Measurements from ENCODE around the gene NBPF26. TPM values are rescaled to one million over a fixed set of nuclear protein-coding genes. Genes with fewer than 3 reads are reported as not detected.
"Not testable (repeated sequence)": the region's sequence is repeated elsewhere in the genome, so short reads cannot be mapped to it uniquely, and the experiment has no call there.

Gene NBPF26
- total RNA-seq, 1 experiment from 2014 or later: 13.9 TPM

DNA sequence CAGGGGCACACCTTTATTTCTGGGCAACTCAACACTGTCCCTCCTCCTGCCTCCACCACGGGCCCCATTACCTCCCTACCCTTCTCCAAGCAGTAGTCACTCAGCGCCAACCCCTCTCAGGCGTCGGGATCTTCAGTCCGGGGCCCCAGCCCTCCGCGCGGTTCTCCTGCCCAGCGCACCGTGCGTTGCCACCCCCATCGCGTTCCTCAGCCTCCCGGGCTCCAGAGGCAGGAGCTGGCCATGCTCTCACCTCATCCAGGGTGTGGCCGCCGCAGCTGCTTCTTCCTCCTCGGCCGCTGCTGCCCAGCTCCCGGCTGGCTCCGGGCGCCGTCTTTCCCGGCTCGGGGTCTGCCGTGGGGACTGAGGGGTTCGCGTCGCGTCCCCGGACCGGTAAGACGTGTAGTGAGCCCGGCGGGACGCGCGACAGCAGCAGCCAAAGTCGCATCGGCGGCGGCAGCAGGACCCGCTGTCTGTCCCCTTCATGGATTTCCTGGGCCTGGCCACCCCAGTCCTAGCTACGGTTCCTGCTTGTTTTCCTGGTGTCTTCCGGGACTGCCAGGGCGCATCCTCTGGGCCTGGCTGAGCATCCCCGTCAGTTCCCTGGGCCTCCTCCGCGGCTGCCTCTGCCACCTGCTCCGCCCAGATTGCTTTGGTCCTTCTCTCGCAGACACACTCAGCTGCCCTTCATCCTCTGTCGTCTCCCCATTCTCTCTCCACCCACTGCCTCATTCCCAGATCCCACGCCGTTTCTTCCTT, 22.8 kb upstream of the NBPF26 start:
- DNase-seq: peak in 1 of 2 experiments; percentile 0
- intact Hi-C loops (cut with micrococcal nuclease; ENCODE audit: unreplicated experiment); H3K27me3 Mint-ChIP-seq (ENCODE audit: insufficient read depth, unreplicated experiment); BruUV-seq (replicated peaks); H3K9me3 ChIP-seq; H3K9me3 Mint-ChIP-seq (ENCODE audit: unreplicated experiment); H3K4me1 ChIP-seq; H3K27me3 ChIP-seq (replicated peaks; ENCODE audit: control insufficient read depth, insufficient read depth, low read length); H3K36me3 Mint-ChIP-seq (ENCODE audit: insufficient read depth, unreplicated experiment); H3K4me3 ChIP-seq (ENCODE audit: low read depth, low read length); H3K36me3 ChIP-seq (ENCODE audit: control insufficient read depth, insufficient read depth, low read length); CTCF ChIA-PET; POLR2A ChIA-PET; H3K4me1 Mint-ChIP-seq (ENCODE audit: low read depth, unreplicated experiment); H3K27ac Mint-ChIP-seq (ENCODE audit: unreplicated experiment); H3K4me3 Mint-ChIP-seq (ENCODE audit: unreplicated experiment): not testable (repeated sequence)

DNA sequence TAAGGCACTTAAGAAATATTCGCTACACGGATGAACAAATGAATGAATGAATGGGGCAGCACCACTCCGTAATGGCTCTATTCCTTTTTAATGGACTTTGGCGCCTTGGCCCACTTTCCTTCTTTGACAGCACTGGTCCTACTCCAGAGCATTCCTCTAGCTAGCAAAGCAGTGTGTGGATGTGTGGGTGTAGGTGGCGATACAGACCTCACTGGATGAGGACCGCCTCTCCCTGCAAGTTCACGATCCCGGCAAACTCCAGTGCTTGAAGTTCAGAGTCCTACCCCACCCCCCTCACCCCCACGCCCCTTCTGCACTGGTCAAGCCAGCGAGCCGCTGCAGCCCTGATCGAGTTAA, 409 bp upstream of the NBPF26 start:
- H3K27me3 ChIP-seq (replicated peaks; ENCODE audit: control insufficient read depth, insufficient read depth, low read length); CTCF ChIA-PET; H3K27ac Mint-ChIP-seq (ENCODE audit: unreplicated experiment); H3K4me3 Mint-ChIP-seq (ENCODE audit: unreplicated experiment); H3K4me1 ChIP-seq; H3K36me3 Mint-ChIP-seq (ENCODE audit: insufficient read depth, unreplicated experiment); H3K9me3 Mint-ChIP-seq (ENCODE audit: unreplicated experiment); H3K36me3 ChIP-seq (ENCODE audit: control insufficient read depth, insufficient read depth, low read length); DNase-seq; H3K4me1 Mint-ChIP-seq (ENCODE audit: low read depth, unreplicated experiment); H3K9me3 ChIP-seq; POLR2A ChIA-PET; BruUV-seq (replicated peaks); H3K27me3 Mint-ChIP-seq (ENCODE audit: insufficient read depth, unreplicated experiment); H3K4me3 ChIP-seq (ENCODE audit: low read depth, low read length); intact Hi-C loops (cut with micrococcal nuclease; ENCODE audit: unreplicated experiment): not testable (repeated sequence)

GRCh38 chr1:120724507-120724906, 762 bp downstream of the NBPF26 start:
- BruUV-seq (replicated peaks); H3K4me1 Mint-ChIP-seq (ENCODE audit: low read depth, unreplicated experiment); H3K9me3 ChIP-seq; POLR2A ChIA-PET; H3K27ac Mint-ChIP-seq (ENCODE audit: unreplicated experiment); H3K36me3 ChIP-seq (ENCODE audit: control insufficient read depth, insufficient read depth, low read length); H3K9me3 Mint-ChIP-seq (ENCODE audit: unreplicated experiment); CTCF ChIA-PET; intact Hi-C loops (cut with micrococcal nuclease; ENCODE audit: unreplicated experiment); H3K27me3 Mint-ChIP-seq (ENCODE audit: insufficient read depth, unreplicated experiment); H3K36me3 Mint-ChIP-seq (ENCODE audit: insufficient read depth, unreplicated experiment); H3K27me3 ChIP-seq (replicated peaks; ENCODE audit: control insufficient read depth, insufficient read depth, low read length); H3K4me1 ChIP-seq: not testable (repeated sequence)
- peak overlapping the region; percentile 56 for H3K4me3 Mint-ChIP-seq (ENCODE audit: unreplicated experiment)
- DNase-seq: peak; percentile 12 to 30
- peak overlapping the region; percentile 56 for H3K4me3 ChIP-seq (ENCODE audit: low read depth, low read length)

- H3K9me3 ChIP-seq; H3K27me3 ChIP-seq (replicated peaks; ENCODE audit: control insufficient read depth, insufficient read depth, low read length); H3K36me3 ChIP-seq (ENCODE audit: control insufficient read depth, insufficient read depth, low read length); H3K27ac Mint-ChIP-seq (ENCODE audit: unreplicated experiment); POLR2A ChIA-PET; H3K9me3 Mint-ChIP-seq (ENCODE audit: unreplicated experiment); H3K4me1 ChIP-seq; DNase-seq; CTCF ChIA-PET; H3K36me3 Mint-ChIP-seq (ENCODE audit: insufficient read depth, unreplicated experiment); BruUV-seq (replicated peaks); intact Hi-C loops (cut with micrococcal nuclease; ENCODE audit: unreplicated experiment); H3K4me1 Mint-ChIP-seq (ENCODE audit: low read depth, unreplicated experiment); H3K4me3 Mint-ChIP-seq (ENCODE audit: unreplicated experiment); H3K27me3 Mint-ChIP-seq (ENCODE audit: insufficient read depth, unreplicated experiment); H3K4me3 ChIP-seq (ENCODE audit: low read depth, low read length): not testable (repeated sequence)
Measured at GRCh38 chr1:120728811-120729210, 5.1 kb downstream of the NBPF26 start.

- BruUV-seq (replicated peaks); H3K9me3 Mint-ChIP-seq (ENCODE audit: unreplicated experiment); H3K4me1 Mint-ChIP-seq (ENCODE audit: low read depth, unreplicated experiment); POLR2A ChIA-PET; H3K4me3 ChIP-seq (ENCODE audit: low read depth, low read length); H3K27me3 ChIP-seq (replicated peaks; ENCODE audit: control insufficient read depth, insufficient read depth, low read length); H3K27me3 Mint-ChIP-seq (ENCODE audit: insufficient read depth, unreplicated experiment); H3K9me3 ChIP-seq; H3K4me3 Mint-ChIP-seq (ENCODE audit: unreplicated experiment); H3K4me1 ChIP-seq; CTCF ChIA-PET; H3K36me3 Mint-ChIP-seq (ENCODE audit: insufficient read depth, unreplicated experiment); H3K36me3 ChIP-seq (ENCODE audit: control insufficient read depth, insufficient read depth, low read length); intact Hi-C loops (cut with micrococcal nuclease; ENCODE audit: unreplicated experiment); H3K27ac Mint-ChIP-seq (ENCODE audit: unreplicated experiment); DNase-seq: not testable (repeated sequence)
Measured at GRCh38 chr1:120769090-120769489, 45.3 kb downstream of the NBPF26 start.

DNA sequence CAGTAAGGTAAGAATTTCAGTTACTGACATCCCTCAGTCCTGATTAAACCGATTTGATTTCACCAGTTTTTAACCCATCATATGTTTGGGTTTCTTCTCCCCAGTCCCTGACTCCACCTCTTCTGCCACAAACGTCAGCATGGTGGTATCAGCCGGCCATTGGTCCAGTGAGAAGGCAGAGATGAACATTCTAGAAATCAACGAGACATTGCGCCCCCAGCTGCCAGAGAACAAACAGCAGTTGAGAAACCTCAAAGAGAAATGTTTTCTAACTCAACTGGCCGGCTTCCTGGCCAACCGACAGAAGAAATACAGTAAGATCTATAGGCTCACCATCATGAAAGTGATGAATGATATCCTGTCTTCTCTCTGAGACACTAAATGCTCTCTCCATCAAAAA, 81.7 kb downstream of the NBPF26 start:
- intact Hi-C loops (cut with micrococcal nuclease; ENCODE audit: unreplicated experiment); BruUV-seq (replicated peaks); CTCF ChIA-PET: not testable (repeated sequence)

GRCh38 chr1:120811822-120812221, 88.1 kb downstream of the NBPF26 start:
- CTCF ChIA-PET; H3K36me3 Mint-ChIP-seq (ENCODE audit: insufficient read depth, unreplicated experiment); H3K27me3 Mint-ChIP-seq (ENCODE audit: insufficient read depth, unreplicated experiment); H3K4me3 ChIP-seq (ENCODE audit: low read depth, low read length); H3K9me3 ChIP-seq; H3K27ac Mint-ChIP-seq (ENCODE audit: unreplicated experiment); H3K27me3 ChIP-seq (replicated peaks; ENCODE audit: control insufficient read depth, insufficient read depth, low read length); BruUV-seq (replicated peaks); H3K4me3 Mint-ChIP-seq (ENCODE audit: unreplicated experiment); H3K9me3 Mint-ChIP-seq (ENCODE audit: unreplicated experiment); intact Hi-C loops (cut with micrococcal nuclease; ENCODE audit: unreplicated experiment); H3K4me1 Mint-ChIP-seq (ENCODE audit: low read depth, unreplicated experiment); H3K4me1 ChIP-seq; DNase-seq; POLR2A ChIA-PET; H3K36me3 ChIP-seq (ENCODE audit: control insufficient read depth, insufficient read depth, low read length): not testable (repeated sequence)

More for the DNA sequence above, 81.7 kb downstream of the NBPF26 start:
- peak in 1 of 2 experiments; percentile 1 for DNase-seq
- H3K4me3 Mint-ChIP-seq (ENCODE audit: unreplicated experiment); H3K27me3 ChIP-seq (replicated peaks; ENCODE audit: control insufficient read depth, insufficient read depth, low read length); POLR2A ChIA-PET; H3K9me3 ChIP-seq; H3K36me3 ChIP-seq (ENCODE audit: control insufficient read depth, insufficient read depth, low read length); H3K4me3 ChIP-seq (ENCODE audit: low read depth, low read length); H3K27me3 Mint-ChIP-seq (ENCODE audit: insufficient read depth, unreplicated experiment); H3K4me1 ChIP-seq; H3K36me3 Mint-ChIP-seq (ENCODE audit: insufficient read depth, unreplicated experiment); H3K4me1 Mint-ChIP-seq (ENCODE audit: low read depth, unreplicated experiment); H3K9me3 Mint-ChIP-seq (ENCODE audit: unreplicated experiment); H3K27ac Mint-ChIP-seq (ENCODE audit: unreplicated experiment): not testable (repeated sequence)

All from Caco-2 (cell line).